HG02759 (cell line): ENCODE data around the gene UBE2H.
"Not testable (repeated sequence)": the region's sequence is repeated elsewhere in the genome, so short reads cannot be mapped to it uniquely, and the experiment has no call there.

Experiments
- ATAC-seq: cut with Tn5 transposase; IDR thresholded peaks from one replicate; pipeline ENCODE4 v1.9.1; 2021; ENCODE audit warnings: mild to moderate bottlenecking, moderate library complexity; ENCODE audit not compliant: unreplicated experiment

UBE2H gene

DNA sequence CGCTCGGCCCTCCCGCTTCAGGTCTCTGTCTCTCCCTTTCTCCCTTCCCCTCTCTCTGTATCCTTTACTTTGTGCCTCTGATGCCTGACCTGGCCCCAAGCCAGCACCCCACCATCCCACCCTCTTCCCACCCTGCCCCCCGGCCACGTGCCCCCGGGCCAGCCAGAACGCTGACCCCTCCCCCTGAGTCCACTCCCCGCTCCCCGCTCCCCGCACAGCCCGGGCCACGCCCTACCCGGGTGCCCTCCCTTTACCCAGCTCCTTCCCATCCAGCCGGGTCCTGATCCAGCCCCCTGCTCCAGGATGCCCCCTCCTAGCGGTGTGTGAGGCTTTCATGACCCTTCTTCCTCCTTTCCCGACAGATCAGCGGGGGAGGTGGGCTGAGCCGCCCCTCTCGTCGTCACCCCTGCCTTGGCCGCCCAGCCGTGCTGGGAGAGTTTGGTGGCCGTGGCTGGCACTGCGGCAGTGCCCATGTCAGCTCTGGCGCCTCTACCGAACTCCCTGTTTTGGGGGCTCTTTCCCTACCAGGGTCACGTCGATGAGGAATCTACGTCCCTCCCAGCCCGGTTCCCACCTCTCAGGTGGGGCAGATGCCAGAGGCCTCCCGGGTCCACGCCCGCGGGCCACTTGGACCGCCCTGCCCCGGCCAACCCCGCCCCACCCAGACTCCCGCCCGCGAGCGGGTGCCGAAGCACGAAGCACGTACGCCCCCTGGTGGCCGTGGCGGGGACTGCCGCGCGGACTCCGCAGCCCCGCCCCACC, 127.4 kb downstream of the UBE2H start:
- peak; percentile 72 for ATAC-seq

DNA sequence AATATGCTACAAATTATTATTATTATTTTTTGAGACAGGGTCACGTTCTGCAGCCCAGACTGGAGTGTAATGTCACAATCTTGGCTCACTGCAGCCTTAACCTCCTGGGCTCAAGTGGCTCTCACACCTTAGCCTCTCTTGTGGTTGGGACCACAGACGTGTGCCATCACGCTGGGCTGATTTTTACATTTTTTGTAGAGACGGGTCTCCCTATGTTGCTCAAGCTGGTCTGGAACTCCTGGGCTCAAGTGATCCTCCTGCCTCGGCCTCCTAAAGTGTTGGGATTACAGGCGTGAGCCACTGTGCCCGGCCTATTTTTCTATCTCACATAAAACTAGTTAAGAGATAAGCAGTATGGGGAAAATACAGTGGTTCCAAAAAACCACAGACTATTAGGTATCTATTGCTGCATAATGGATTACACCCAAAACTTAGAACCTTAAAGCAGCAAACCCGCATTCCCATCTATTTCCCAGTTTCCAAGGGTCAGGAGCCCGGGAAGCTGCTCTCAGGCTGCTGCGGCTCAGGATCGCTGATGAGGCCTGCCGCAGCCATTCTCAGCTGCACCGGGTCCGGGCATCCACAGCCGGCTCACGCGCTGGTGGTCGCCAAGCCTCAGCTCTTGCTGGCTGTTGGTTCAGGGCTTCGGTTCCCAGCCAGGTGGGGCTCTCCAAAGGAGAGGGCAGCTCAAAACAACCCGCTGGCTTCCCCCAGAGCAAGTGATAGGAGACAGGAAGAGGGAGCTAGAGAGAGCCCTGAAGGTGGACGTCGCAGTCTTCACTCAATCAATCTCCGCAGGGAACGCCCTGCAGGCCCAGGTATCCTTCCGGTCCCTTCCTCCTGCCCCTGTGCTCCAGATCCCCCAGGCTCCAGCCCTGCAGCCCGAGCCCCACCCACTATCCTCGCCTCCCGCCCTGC, 128.2 kb downstream of the UBE2H start:
- peak; percentile 44 for ATAC-seq

DNA sequence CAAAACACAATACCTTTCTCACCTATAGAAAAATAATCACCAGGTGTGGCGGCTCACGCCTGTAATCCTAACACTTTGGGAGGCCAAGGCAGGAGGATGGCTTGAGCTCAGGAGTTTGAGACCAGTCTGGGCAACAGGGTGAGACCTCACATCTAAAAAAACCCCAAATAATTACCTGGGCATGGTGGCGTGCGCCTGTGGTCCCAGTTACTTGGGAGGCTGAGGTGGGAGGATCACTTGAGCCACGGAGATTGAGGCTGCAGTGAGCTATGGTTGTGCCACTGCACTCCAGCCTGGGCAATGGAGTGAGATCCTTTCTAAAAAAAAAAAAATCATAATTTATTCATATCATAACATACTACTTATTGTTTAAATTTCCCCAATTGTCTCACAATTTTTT, 129.6 kb downstream of the UBE2H start:
- not testable (repeated sequence) for ATAC-seq

DNA sequence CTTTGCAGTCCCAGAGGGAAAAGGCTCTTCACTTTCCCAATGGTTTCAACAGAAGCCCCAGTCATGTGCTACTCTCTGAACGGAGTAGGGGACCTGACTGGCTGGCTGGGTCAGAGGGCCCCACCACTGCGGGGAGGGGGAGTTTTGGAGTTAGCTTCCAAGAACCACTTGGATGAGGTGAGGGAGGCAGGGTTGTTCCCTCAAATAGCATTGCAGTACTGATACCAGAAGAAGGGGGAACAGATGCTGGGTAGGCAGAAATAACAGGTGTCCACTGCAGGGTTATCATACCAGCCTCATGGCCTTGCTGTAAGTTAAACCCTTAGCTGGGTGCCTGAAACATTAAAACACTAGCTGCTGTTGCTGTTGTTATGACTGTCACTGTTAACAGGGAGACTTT, 131.3 kb downstream of the UBE2H start:
- no peak for ATAC-seq

DNA sequence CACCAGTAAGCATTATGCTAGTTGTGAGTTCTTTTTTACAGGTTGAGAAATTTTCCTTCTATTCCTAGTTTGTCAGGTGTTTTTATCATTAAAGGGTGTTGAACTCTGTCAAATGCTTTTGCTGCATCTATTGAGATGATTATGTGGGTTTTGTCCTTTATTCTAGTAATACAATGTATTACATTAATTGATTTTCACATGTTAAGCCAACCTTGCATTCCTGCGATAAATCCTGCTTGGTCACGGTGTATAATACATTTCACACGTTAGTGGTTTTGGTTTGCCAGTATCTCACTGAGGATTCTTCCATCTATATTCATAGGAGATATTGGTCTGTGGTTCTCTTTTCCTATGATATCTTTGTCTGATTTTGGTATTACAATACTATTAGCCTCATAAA, 136.0 kb downstream of the UBE2H start:
- ATAC-seq, result no peak

DNA sequence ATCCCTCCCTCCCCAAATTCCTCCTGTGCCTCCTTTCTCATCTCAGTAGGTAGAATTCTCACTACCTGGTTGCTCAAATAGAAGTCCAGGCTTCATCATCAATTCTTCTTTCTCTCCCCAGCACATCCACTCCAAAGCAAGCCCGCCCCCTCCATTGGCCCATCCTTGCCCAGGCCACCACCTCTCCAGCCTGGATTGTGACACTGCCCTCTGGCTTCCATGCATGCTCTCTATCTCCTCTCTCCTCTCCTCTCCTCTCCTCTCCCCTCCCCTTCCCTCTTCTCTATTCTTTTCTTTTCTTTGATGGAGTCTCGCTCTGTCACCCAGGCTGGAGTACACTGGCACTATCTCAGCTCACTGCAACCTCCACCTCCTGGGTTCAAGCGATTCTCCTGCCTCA, 144.9 kb downstream of the UBE2H start:
- ATAC-seq, result no peak

DNA sequence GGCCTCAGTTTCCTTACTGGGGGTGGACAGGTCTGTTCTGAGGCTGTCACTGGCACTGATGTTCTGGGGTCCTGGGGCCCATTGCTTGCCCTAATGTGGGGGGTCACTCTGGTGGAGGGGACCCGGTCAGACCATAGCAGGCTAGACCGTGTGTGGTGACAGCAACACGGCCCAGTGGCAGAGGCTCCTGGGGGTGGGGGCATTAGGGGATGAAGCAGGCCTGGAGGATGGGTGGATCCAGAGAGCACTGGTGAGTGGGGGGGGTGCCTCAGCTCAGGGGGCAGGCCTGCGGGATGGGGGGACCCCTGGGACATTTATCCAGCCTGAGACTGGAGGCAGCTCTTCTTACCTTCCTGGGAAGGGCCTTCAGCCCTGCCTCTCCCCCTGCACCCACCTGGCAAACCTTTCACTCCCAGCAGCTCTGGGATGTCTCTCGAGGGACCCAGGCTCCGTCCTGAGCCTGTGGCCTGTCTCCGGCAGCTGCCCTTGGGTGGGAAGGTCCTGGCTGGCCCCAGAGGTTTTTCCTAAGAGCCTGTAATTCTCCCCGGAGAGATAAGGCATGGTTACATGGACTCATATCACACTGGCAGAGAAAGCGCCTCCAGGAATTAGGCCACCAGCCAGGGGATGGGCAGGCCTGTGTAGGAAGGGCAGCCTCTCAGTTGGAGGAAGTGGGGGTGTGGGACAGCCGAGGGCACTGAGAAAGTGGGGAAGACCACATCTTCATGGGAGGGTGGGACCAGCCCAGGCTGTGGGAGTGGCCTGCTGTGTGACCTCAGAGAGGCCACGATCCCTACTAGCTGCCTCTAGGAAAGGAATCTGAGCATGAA, 147.7 kb downstream of the UBE2H start:
- ATAC-seq, result no peak

DNA sequence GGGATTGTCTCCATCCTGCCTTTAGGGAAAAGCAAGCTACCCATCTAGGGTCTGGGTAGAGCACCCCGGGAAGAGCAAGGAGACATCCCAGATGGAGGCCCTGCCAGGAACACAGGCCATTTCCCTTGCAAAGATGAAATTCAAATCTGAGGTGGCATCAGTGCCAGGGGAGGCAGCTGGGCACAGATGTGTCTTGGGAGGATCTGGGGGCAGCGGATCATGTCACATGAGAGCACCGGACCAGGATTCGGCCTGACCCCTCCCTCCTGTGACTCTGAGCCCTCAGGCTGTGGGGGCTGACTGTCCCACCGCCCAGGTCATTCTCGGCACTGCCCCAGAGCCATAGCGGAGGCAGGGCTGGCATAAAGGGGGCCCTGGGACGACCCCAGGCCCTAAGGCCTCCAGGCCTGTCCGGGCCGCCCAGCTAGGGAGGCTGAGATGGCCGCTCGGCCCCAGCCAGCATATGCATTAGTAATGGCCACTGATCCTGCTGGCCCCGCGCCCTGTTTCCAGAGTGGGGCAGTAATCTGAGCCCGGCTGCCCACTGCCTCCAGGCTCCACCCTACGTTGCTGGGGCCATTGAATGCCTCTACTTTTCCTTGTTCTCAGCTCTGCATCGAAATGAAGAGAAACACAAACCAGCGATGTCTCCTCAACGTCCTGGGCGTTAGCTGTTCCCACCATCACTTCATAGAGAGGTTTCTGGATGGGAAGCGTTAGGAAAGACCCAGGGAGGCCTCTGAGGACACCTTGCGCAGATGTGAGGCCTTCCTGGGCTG, 148.5 kb downstream of the UBE2H start:
- no peak for ATAC-seq

DNA sequence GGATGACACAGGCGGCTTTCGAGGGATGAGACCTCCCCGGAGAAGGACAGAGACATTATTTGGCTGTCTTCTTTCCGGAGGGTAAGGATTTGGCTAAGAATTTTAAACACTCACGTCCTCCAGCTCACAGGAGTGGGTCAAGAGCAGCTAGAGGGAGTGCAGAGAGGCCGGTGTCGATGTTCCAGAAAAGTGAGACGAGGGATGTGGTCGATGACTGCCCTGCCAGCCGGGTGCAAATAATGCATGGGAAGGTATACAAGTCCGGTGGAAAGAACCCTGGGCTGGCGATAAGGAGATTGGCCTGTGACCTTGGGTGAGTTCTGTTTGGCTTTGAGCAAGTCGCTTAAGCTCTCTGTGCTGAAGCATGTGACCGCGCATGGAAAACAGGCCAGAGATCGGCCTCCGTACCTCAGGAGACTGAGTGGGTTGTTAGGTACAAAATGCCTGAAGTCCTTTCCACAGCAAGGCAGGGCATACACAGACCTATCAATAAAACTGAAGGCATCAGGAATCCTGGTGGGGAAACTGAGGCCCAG, 149.1 kb downstream of the UBE2H start:
- no peak for ATAC-seq

DNA sequence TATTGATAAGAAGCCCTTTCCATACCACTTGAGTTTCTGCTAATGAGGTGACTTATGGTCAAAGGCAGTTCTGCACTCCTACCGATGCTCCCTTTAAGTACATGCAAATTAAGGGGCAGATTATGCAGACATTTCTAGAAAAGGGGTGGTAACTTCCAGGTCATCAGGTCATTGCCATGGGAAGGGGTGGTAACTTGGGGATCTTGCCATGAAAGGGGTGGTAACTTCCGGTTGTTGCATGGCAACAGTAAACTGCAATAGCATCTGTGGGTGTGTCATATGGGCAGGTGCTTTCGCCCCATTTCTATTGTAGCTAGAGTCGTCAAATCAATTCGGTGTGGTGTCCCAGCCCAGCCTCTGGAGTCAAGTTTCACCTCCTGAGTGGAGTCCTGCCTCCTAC, 150.9 kb downstream of the UBE2H start:
- no peak for ATAC-seq

DNA sequence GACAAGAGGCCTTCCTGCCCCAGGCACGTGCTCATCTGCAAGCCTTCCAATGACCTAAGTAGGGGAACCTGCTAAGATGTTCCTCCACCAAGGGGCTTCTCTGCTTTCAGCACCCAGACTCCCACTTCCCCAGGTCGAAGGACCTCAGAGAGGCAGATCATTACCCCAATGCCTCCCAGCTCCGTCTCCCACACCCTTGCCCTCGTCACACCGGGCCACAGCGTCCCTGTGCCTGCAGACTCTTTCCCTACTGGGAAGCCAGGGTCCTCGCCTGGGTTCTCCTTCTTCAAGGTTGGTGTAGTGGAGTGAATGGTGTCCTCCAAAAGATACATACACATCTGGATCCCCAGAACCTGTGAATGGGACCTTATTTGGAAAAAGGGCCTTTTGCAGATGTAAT, 151.9 kb downstream of the UBE2H start:
- ATAC-seq, result no peak

DNA sequence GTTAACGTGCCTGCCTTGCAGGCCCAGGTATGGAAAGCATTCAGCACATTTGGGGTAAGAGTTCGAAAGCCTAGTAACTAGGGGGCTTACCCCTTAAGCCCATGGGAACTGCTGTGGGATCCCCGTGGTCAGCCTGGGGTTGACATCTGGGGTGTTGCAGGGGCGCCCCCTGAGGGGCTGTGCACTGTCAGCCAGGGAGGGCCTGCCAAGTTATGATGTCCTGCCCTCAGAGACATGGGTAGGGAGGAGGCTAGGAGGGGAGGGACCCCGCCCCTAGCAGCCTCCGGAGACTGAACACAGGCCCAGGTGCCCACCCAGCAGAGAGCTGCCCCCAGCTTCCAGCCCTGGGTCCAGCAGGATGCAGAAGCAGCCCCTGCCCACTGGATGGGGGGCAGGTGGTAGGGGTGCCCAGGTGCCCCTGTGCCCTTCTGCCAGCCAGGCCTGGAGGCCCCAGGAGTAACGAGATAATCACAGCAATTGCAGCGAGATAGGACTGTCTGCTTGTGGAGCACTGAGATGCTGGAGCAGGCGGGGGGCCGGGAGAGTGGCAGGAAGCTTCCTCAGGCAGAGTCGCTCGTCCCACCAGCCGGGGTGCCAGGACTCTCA, 153.3 kb downstream of the UBE2H start:
- no peak for ATAC-seq

DNA sequence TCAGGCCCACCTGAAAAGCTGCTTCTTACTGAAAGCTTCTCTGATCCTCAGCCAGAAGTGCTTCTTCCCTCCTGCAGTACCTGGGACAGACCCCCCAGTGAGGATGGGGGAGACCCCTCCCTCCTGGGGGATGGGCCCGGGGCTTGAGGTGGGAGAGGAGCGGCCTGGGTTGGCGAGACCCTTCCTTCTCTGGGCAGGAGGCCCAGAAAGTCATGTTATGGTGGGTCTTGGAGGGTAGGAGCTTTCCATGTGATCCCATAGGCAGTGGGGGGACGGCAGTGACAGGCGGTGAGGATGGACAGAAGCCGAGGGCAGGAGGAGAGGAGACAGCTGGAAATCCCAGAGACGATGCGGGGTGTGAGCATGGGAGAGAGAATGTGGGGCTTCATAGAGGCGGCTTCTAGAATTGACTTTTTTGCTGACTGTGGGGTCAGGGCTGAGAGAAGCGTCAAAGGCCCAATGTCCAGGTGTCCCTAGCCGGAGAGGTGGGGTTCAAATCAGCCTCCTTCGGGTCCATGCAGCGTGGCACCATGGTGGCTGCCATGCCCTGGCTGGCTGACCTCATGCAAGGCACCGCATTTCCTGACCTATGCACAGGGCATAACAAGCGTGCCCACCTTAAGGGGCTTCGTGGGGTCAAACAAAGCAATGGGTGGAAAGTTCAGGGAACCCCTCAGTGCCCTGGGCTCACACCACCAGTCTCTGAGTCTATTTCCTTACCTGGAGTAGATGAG, 154.0 kb downstream of the UBE2H start:
- no peak for ATAC-seq

DNA sequence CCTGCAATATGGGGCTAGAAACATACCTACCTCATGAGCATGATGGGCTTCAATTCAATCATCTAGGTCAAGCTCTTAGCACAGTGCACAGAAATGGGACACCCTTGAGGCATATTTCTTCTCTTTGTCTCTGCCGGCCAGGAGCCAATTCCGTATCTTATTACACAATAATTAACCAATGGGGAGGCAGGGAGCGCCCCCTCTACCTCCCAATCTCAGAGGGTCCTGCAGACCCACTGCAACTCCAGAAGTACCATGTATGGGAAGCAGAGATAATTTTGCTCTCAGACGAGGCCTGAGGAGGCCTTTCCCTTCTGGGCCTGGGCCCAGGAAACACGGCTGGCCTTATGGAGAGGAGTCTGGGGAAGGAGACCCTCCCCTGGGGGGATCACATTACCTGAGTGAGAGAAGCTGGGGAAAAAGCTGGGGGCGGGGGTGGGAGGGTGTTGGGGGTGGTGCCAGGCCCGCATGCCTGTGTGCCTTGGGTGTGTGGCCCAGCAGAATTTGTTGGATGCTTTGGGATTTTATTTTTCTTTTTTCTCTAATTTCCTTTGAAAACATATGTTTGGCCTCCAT, 155.5 kb downstream of the UBE2H start:
- ATAC-seq, result no peak

DNA sequence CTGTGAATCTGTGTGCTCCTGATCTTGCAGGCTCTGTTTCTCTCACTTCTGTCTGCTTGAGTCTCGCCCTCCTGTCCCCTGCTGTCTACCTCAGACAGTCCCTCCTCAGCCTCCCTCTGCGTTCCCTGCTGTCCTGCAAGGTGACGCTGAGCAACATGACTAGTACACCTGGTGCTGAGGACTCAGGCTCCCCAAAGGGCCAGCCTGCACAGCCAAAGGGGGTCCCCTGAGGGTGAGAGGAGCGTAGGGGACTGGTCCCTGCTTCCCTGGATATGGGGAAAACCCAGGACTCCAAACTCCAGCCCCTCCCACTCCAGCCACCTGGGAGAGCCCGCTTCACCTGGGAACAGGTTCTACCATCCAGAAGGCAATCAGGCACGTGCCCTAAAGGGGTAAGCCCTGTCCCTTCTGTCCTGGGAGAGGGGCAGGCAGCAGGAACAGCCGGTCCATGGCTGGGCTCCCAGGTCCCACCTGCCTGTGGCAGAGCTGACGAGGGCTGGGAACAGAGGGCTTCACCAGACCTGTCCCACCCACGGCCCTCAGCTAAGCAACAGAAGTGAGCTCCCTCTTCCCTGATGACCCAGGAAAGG, 156.5 kb downstream of the UBE2H start:
- no peak for ATAC-seq

DNA sequence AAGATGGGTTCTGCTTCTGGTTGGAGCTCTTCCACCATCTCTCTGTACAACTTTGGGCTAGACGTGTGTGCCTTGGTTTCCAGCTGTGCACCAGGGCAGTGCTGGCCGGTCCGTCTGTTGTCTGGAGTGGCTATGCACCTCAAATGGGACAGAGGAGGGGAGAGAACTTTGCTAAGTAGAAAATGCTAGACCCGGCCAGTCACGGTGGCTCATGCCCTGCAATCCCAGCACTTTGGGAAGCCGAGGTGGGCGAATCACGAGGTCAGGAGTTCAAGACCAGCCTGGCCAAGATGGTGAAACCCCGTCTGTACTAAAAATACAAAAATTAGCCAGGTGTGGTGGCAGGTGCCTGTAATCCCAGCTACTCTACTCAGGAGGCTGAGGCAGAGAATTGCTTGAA, 158.3 kb downstream of the UBE2H start:
- not testable (repeated sequence) for ATAC-seq

DNA sequence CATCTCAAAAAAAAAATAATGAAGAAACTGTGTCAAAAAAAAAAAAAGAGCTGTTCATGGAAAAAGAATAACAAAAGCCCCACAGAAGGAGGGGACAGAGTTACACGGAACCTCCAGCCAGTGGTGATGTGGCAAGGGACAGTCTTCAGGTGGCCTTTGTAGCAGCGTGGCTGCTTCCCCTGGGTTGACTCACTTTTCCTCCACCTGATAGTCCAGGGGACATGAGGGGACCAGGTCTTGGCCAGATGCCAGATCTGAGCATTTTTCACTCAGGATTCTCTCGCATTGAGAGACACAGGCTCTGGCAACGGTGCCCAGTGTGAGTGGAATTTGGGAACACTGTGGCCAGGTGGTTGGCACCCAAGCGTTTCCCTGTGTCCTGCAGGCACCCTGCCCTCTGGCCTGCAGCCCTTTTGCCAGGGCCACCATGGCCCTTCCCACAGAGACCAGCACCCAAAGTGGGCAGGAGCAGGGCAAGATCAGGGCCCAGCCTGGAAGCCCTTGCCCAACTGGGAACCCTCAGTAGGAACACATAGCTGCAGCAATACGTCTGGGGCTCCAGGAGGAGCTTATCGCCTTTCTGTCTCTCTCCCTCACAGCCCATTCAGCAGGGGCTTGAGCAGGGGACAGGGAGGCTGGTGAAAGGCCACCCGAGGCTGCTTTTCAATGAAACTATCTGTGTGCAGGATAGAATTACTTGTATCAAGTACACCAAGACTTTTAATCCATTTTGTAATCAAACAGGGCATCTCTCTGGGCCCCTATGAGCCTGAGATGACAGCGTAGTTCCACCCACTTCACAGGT, 159.1 kb downstream of the UBE2H start:
- no peak for ATAC-seq

DNA sequence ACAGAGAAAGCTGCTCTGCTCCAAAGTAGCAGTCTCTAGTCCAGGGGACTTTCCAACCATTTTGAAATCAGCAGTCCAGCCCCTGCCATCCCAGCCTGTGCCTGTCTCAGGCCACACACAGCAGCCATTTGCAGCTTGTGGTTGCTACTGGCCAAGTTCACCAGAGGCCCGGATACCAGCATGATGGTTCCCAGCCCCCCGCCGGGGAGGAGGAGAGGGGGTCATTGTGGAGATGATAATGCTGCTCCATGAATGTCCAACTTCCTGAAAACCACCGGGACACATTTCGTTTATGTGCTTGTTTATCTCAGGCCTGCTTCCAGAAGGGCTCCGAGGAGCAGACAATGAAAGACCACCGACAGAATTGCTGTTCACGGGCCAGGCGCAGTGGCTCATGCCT, 160.0 kb downstream of the UBE2H start:
- no peak for ATAC-seq
